Activated T-cell treated with anti-CD3 and anti-CD28 coated beads for 1 hour (primary cell): ENCODE measurements around the gene NUTM2B.
"Not testable (repeated sequence)": the region's sequence is repeated elsewhere in the genome, so short reads cannot be mapped to it uniquely, and the experiment has no call there.

ENCODE experiments used
- DNase-seq: peaks from one replicate; pipeline ENCODE4 v3.0.0-alpha.2; 2020; ENCODE audit warnings: low read depth

The NUTM2B gene

DNA sequence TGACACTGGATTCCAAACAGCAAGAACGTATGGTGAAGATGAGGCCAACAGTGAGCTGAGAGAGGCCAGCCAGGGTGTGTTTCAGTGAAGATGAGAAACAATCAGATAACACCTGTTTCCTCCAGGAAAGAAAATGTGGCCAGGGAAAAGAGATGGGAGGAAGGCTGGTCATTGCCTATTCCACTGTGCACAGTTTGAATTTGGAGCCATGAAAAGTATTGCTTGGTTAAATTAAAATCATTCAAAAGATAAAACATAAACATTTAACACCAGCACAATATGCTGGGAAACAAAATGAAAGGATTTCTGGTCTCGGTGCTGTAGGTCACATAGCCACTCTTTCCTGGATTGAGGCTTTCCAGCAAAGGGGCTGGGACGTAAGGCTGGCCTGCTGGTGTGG, at the start of gene NUTM2B:
TSS of gene NUTM2B (plus strand) at position 301 of the 400 bp plus-strand sequence. CDS start 383 bp downstream, outside the sequence.
- not testable (repeated sequence) for DNase-seq

GRCh38 chr10:79663287-79663686, 39.7 kb upstream of the NUTM2B start:
- DNase-seq, result not testable (repeated sequence)

- not testable (repeated sequence) for DNase-seq
Observed at GRCh38 chr10:79664686-79665085, 38.3 kb upstream of the NUTM2B start.

DNA sequence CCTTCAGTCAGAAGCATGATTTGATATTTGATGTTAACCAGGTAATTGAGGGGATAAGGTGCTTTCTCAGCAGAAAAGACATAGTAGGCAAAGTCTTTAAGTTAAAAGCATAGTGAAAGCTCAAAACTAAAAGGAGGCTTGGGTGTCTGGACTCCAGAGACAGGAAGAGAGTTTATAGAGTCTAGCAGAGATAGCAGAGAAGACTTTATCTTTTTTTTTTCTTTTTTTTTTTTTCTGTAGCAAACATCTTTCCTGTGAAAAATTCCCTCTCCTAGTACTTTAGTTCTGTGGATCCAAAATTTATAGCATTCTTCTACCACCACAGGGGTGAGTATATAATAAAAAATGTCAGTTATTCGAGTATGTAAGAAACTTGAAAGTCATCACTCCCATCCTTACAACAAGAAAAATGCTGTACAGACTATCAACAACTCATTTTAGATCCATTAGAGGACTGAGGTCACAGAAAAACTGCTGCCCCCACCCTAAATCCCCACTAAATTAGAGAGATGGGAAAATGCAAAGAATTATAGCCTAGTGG, 33.7 kb upstream of the NUTM2B start:
- not testable (repeated sequence) for DNase-seq

- DNase-seq, result not testable (repeated sequence)
Observed at GRCh38 chr10:79674878-79675277, 28.1 kb upstream of the NUTM2B start.

DNA sequence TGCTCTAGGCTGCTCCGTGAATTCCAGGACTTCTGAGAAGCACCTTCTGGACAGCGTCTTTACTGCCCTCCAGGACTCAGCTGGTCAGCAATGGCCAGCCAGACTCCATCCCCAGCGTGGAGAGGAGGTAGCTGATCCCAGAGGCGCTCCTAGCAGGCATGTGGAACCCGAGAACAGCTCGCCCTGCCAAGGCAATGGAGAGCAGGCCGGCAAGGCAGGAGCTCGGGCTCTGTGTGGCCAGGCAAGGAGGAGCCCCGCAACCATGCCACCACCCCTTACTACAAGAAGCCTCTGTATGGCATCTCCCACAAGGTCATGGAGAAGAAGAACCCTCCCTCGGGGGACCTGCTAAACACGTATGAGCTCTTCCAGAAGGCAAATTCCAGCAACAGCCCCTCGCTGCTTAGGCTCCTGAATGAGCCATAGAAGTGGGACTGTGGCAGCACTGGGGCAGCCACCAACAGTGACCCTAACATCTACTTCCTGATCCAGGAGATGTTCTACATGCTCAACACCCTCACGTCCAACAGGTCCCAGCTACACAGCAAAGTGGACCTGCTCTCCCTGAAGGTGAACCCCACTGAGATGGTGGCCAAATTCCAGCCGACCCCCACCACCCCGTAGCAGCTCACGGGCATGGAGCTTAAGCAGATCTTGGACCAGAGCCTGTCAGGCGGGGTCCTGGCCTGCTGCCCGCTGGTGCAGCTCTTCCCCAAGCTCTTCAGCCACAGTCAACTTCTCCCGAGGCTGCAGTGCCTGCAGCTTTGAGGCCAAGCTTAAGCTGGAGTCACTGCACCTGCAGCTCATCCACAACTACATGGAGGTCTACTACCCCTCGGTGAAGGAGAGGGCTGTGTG, 19.8 kb upstream of the NUTM2B start:
- not testable (repeated sequence) for DNase-seq

DNA sequence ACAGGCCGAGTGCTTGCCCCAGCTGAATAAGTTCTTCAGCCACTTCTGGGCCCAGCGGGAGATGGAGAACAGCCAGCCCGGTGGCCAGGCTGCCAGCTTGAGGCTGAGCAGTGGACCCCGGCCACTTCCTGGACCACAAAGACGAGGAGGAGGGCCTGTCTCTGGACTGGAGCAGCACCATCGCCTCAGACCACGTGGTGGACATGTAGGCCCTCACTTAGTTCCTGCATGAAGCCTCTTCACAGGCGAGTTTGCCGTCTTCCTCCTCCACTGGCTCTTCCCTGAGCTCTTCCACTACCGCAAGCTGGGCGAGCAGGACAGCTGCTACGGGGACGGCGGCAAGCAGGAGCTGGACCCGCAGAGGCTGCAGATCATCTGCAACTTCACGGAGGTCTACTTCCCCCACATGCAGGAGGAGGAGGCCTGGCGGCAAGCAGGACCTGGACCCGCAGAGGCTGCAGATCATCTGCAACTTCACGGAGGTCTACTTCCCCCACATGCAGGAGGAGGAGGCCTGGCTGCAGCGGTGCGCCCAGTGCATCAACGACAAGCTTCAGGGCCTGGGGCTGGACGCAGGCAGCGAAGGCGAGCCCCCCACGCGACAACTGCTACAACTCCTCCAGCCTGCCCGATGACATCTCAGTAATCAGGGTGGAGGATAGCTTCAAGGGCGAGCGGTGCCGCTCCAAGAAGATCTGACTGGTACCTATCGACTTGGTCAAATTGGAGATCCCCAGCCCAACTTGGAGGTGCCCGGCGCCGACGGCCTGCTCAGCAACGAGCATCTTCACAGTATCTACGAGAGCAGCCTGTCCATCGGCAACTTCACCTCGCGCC, 18.9 kb upstream of the NUTM2B start:
- not testable (repeated sequence) for DNase-seq

DNA sequence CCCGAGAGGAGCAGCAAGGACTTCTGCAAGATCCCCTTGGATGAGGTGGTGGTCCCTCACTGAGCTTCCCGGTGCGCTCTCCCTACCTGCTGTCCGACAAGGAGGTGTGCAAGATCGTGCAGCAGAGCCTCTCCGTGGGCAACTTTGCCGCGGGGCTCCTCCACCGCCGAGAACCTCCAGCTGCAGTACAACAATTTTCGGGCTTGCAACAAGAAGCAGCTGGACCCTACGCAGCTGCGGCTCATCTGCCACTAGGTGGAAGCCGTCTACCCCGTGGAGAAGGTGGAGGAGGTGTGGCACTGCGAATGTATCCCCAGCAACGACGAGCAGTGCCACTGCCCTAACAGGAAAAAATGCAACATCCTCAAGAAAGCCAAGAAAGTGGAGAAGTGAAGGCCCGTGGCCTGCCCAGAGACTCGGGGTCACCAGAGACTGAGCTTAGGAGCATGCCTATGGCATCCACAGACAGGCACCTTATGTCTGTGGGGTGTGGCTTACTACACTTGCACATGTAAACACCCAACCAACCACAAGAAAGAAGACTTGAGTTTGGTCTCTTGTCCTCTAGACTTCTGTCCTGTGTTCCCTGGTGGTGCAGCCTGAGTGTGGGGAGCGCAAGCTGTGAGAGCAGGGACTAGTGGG, 17.9 kb upstream of the NUTM2B start:
- DNase-seq, result peak; percentile 23

DNA sequence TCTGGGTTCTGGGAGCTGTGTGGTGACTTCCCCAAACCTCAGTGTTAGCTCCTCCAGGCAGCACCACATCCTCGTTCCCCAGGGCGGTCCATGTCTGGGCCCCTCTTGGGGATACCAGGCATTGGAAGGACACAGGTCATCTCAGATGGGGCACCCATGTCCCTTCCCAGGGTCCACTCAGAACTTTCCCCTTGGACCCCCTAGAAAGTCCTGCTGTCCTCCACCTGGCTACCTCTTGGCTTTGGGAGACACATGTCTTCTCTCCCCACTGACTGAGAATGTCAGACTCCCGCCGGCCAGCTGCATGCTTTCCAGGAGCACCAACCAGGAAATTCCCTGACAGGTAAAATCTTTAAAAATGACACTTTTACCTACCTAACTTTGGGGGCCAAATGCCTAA, 16.4 kb upstream of the NUTM2B start:
- not testable (repeated sequence) for DNase-seq

DNA sequence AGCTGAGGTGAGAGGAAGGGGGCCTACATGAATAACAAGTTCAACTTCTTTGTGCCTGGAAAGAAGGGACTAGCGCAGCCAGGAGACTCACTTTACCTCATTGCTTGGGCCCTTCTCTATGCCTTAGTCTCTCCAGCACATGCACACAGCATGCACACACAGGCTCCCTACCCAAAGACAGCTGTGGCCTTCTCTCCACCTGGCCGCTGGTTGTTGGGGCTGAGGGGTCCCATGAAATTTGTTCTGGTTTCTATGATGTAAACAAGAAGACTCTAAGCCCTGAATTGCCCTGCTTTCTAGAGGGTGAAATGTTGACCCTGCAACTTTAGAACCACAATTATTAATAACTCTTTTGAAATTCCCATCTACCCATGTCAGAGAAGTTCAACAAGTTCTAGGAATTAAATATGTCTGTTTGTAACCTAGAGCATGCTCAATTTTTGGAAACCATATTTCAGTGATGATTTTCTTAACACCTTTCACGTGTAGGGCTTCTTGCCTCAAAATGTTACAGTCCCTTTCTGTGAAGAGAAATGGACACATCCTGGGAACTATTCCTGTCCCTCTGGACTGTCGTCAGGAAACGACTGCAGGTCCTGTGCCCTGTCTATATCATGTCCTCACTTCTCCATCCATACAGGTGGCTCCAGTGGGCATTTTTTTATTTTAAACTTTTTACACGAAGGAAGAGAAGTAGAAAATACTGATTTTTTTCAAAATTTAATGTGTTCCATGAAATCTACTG, 15.4 kb upstream of the NUTM2B start:
- DNase-seq, result not testable (repeated sequence)

GRCh38 chr10:79688798-79689197, 14.2 kb upstream of the NUTM2B start:
- DNase-seq, result not testable (repeated sequence)

- not testable (repeated sequence) for DNase-seq
Observed at GRCh38 chr10:79696596-79696995, 6.4 kb upstream of the NUTM2B start.

DNA sequence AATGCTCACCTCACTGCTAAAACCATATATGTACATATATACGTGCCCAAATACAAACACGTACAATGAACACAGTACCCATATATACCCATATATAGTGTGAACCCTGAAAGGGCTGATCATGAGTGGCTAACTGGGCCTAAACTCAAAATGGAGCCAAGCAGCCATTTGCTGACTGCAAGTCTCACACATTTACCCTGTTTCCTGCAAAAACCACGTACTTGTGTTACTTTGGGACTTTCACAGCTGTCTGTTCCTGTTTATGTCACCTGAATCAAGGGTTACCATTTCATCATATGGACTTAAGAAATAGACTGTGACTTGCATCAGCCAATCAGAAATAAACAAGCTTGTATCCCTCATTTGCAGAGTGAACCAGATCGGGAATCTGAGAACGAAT, 5.9 kb upstream of the NUTM2B start:
- DNase-seq, result not testable (repeated sequence)

DNA sequence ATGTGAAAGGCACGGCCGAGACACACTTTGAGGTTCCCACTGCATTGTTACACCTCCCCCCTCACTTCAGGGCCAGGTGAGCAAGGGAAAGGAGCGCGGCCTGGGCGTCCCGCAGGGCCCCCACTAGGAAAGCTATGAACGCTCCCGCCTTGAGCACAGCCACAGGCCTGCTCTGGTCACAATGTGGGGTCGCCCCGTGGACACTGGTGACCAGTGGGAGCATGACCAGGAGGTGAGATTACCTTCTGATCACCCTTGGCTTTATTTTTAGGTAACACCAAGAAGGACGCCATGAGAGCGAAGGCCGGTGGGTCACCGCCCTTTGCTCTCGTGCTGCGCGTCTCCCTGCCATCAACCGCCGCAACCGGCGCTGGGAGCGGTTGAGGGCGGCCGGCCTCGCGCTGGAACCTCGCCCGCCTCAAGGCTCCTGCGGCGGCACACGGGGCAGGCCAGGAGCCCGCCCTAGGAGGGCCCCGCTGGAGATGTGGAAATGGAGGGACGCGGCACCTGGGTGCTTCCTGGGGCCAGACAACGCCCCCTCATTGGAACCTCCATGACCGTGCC, 2.6 kb upstream of the NUTM2B start:
- not testable (repeated sequence) for DNase-seq

DNA sequence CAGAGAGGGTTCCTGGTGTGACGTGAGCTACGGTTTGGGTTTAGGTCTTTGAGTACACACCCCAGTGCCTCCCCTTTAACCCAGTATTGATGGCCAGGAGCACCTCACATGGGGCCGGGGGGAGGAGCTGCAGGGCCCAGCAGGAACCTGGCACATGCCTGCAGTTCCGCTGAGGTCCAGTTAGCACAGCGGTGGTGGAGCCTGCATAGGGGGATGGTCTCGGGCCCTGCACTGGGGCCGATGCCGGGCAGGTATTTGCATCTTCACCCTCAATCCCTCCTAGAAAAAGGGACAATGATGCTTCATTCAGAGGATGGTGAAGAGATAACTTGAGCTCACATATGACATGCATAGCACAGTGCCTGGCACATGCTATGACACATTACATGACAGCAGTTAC, 4.0 kb downstream of the NUTM2B start:
- not testable (repeated sequence) for DNase-seq

DNA sequence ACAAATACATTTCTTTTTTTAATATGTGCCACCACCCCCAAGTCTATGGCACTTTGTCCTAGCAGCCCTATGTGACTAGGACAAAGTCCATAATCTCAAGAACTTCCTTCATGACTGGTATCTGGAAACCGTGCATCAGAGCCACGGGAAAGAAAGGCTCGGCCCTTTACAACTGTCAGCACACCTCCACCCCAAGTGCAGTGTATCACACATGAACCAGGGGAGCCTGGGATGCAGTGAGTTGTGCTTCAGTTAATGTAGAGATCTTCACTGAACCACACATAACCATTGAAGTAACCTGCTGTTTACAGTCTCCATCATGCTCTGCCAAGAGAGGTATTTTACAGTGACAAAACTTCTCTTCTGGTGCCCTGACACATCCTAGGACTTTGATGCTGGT, 11.9 kb downstream of the NUTM2B start:
- not testable (repeated sequence) for DNase-seq

GRCh38 chr10:79716917-79717579, 14.0 kb downstream of the NUTM2B start:
- not testable (repeated sequence) for DNase-seq

DNA sequence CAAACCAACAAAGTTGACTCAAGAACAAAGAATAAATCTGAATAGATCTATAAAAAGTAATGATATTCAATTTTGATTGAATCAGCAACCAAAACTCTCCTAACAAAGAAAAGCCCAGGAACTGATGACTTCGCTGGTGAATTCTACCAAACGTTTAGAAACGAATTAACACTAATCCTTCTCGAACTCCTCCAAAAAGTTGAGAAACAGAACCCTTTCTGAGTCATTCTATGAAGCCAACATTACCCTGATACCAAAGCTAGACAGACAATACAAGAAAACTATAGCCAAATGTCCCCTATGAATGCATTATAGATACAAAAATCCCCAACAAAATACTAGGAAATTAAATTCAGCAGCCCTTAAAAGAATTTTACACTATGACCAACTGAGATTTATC, 17.0 kb downstream of the NUTM2B start:
- not testable (repeated sequence) for DNase-seq

GRCh38 chr10:79726620-79727019, 23.6 kb downstream of the NUTM2B start:
- DNase-seq, result not testable (repeated sequence)

DNA sequence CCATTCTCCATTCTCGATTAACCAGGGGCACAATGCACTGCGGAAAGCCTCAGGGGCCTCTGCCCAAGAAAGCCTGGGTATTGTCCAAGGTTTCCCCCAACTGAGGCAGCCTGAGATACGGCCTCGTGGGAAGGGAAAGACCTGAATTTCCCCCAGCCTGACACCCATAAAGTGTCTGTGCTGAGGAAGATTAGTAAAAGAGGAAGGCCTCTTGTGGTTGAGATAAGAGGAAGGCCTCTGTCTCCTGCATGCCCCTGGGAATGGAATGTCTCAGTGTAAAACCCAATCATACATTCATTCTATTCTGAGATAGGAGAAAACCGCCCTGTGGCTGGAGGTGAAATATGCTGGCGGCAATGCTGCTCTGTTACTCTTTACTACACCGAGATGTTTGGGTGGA, 41.8 kb downstream of the NUTM2B start:
- DNase-seq, result not testable (repeated sequence)
